Esophagus (tissue), 2 donors: ENCODE results near the gene OLFM2. TPM values are rescaled to one million over a fixed set of nuclear protein-coding genes. Genes with fewer than 3 reads are reported as not detected.
"Not testable (repeated sequence)": the region's sequence is repeated elsewhere in the genome, so short reads cannot be mapped to it uniquely, and the experiment has no call there.

Experiments
- H3K27ac ChIP-seq, 2 donors: one replicate each; pipeline ENCODE4 v1.5.1; 2013; ENCODE audit warnings: low read depth in 2 of 2, mild to moderate bottlenecking in 2 of 2, inconsistent platforms in 1 of 2, low read length in 1 of 2, moderate library complexity in 1 of 2
- H3K27me3 ChIP-seq, 2 donors: one replicate each; pipeline ENCODE4 v1.6.1; 2013; ENCODE audit warnings: low read length in 2 of 2, control low read depth in 1 of 2, mild to moderate bottlenecking in 1 of 2; ENCODE audit not compliant: insufficient read depth in 2 of 2, control insufficient read depth in 1 of 2
- H3K36me3 ChIP-seq, 2 donors: one replicate each; pipeline ENCODE4 v1.6.1; 2013; ENCODE audit warnings: low read length in 1 of 2; ENCODE audit not compliant: control insufficient read depth in 2 of 2, insufficient read depth in 2 of 2
- H3K4me1 ChIP-seq, 2 donors: one replicate each; pipeline ENCODE4 v1.6.1; 2013; ENCODE audit warnings: low read length in 1 of 2; ENCODE audit not compliant: control insufficient read depth in 2 of 2, insufficient read depth in 2 of 2
- H3K4me3 ChIP-seq, 2 donors: one replicate each; pipeline ENCODE4 v1.5.1; 2013; ENCODE audit warnings: low read length in 2 of 2, mild to moderate bottlenecking in 2 of 2, low read depth in 1 of 2, moderate library complexity in 1 of 2
- H3K9me3 ChIP-seq, 2 donors: one replicate each; pipeline ENCODE4 v1.6.1; 2013; ENCODE audit warnings: mild to moderate bottlenecking in 2 of 2, low read depth in 1 of 2, low read length in 1 of 2, moderate library complexity in 1 of 2; ENCODE audit not compliant: control insufficient read depth in 2 of 2, insufficient read depth in 1 of 2
- WGBS, 2 donors: extraction: QIAGEN DNeasy Blood & Tissue Kit; methylation state at CpG; one replicate each; pipeline ENCODE4 v1.1.7; 2013; 5-methylcytosine and 5-hydroxymethylcytosine counted together
- polyA plus RNA-seq, 2 donors: library from polyadenylated mRNA; stranded (reverse); fragments of 200-250 nt; gene quantifications; one replicate each; pipeline ENCODE4 v1.2.3, GENCODE V29; 2013
- donor health status: healthy with polysubstance abuse.
- donor health status: Bipolar disorder and iron deficiency.

Gene OLFM2
- polyA plus RNA-seq, 2 donors = 4.8 to 5.7 TPM

GRCh38 chr19:9827289-9828238 lies 108.8 kb downstream of the OLFM2 start, which contains the start of gene UBL5:
TSS of gene UBL5 (plus strand) at chr19:9827918. CDS start at chr19:9828338, 420 bp downstream.
- H3K4me3 ChIP-seq = peak within 1 kb of the TSS; percentile 85 to 94
- WGBS, 2 donors = 0% methylated on average over 62 of the region's 62 CpGs
- no peaks in the 10 kb centered on the region for H3K9me3 ChIP-seq
- peaks cover 0 to 4% of the 10 kb centered on the region in 2 donors for H3K4me1 ChIP-seq
- peak within 1 kb of the TSS; percentile 90 to 93 for H3K27ac ChIP-seq
- H3K27me3 ChIP-seq = no peaks in the 10 kb centered on the region
- H3K36me3 ChIP-seq = peaks cover 0 to 4% of the 10 kb centered on the region in 2 donors

GRCh38 chr19:9823816-9824215 lies 112.5 kb downstream of the OLFM2 start:
- peaks cover 0 to 4% of the 10 kb centered on the region in 2 donors for H3K4me1 ChIP-seq
- WGBS, 2 donors = 88% methylated on average over 5 of the region's 5 CpGs
- no peaks in the 10 kb centered on the region for H3K9me3 ChIP-seq
- H3K4me3 ChIP-seq = no peak overlapping the region
- no peaks in the 10 kb centered on the region for H3K36me3 ChIP-seq
- H3K27me3 ChIP-seq = no peaks in the 10 kb centered on the region
- no peak overlapping the region for H3K27ac ChIP-seq

- WGBS, 2 donors = 91 to 94% methylated on average over 8 of the region's 8 CpGs
- H3K4me1 ChIP-seq, H3K9me3 ChIP-seq, H3K36me3 ChIP-seq, H3K27me3 ChIP-seq: not testable (repeated sequence)
- peak overlapping the region; percentile 84 to 99 for H3K27ac ChIP-seq
- H3K4me3 ChIP-seq = peak overlapping the region in 1 of 2 donors; percentile 81
These were observed 116.3 kb downstream of the OLFM2 start for GRCh38 chr19:9820034-9820433.

- Histone ChIP-seq H3K4me3 (peak overlapping the region; percentile 13 to 81), H3K27ac (peak overlapping the region; percentile 84 to 99), H3K9me3 (no peaks in the 10 kb centered on the region), H3K27me3 (no peaks in the 10 kb centered on the region), H3K4me1 (peaks cover 0 to 3% of the 10 kb centered on the region in 2 donors), H3K36me3 (no peaks in the 10 kb centered on the region)
- WGBS, 2 donors = 1 to 2% methylated on average over 21 of the region's 21 CpGs
These were observed 116.8 kb downstream of the OLFM2 start for GRCh38 chr19:9819596-9819909.

GRCh38 chr19:9818734-9819595 lies 117.3 kb downstream of the OLFM2 start, which contains the start of gene FBXL12:
TSS of gene FBXL12 (minus strand) at chr19:9819079. CDS start at chr19:9818813, 266 bp downstream.
- H3K4me1 ChIP-seq = peaks cover 0 to 3% of the 10 kb centered on the region in 2 donors
- H3K27ac ChIP-seq = peak within 1 kb of the TSS; percentile 84 to 99
- no peaks in the 10 kb centered on the region for H3K36me3 ChIP-seq
- WGBS, 2 donors = 0 to 1% methylated on average over 81 to 82 of the region's 82 CpGs
- no peaks in the 10 kb centered on the region for H3K27me3 ChIP-seq
- peak within 1 kb of the TSS; percentile 81 to 87 for H3K4me3 ChIP-seq
- no peaks in the 10 kb centered on the region for H3K9me3 ChIP-seq

GRCh38 chr19:9818175-9818733 lies 118.1 kb downstream of the OLFM2 start:
- 4% methylated on average over 39 of the region's 39 CpGs for WGBS, 2 donors
- no peaks in the 10 kb centered on the region for H3K9me3 ChIP-seq
- peak overlapping the region; percentile 81 to 87 for H3K4me3 ChIP-seq
- no peaks in the 10 kb centered on the region for H3K36me3 ChIP-seq
- peaks cover 0 to 3% of the 10 kb centered on the region in 2 donors for H3K4me1 ChIP-seq
- peak overlapping the region; percentile 84 to 99 for H3K27ac ChIP-seq
- H3K27me3 ChIP-seq = no peaks in the 10 kb centered on the region

- H3K4me1 ChIP-seq = no peaks in the 10 kb centered on the region
- H3K4me3 ChIP-seq = no peak overlapping the region
- H3K27me3 ChIP-seq = no peaks in the 10 kb centered on the region
- H3K27ac ChIP-seq = no peak overlapping the region
- H3K36me3 ChIP-seq = peaks cover 25 to 27% of the 10 kb centered on the region in 2 donors
- H3K9me3 ChIP-seq = no peaks in the 10 kb centered on the region
- WGBS, 2 donors = 97 to 98% methylated on average over 19 to 21 of the region's 21 CpGs
These were observed 125.2 kb downstream of the OLFM2 start for GRCh38 chr19:9811139-9811538.

DNA sequence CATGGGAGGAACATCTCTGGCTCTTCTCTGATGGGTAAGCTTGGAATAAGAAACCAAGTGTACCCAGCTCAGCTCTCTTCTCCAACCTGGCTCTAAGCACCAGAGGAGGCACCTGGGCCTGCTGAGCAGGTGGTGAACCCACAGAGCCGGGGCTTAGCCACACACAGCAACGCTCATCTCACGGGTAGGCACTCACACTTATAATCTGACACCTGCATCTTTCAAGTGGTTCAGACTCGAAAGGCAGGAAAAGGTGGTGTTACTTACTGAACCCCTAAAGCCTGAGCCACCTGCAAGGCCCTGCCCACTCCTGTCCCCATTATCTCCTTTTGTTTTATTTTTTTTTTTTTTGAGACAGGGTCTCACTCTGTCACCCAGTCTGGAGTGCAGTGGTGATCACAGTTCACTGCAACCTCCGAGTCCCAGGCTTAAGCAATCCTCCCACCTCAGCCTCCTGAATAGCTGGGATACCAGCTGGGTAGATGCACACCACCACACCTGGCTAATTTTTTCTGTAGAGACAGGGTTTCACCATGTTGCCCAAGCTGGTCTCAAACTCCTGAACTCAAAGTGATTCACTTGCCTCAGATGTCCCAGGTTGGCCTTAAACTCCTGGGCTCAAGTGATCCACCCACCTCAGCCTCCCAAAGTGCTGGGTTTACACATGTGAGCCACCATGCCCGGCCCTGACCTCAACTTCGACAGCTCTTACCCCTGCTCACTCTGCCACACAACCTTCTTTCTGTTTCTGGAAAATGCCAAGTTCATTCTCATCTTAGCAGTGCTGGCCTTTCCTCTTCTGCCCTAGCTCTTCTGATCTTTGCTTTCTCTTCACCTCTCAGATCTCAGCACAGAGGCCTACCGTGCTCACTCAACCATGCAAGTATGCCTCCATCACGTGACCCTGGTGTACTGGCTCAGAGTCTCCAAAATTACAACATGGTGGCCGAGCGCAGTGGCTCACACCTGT lies 127.2 kb downstream of the OLFM2 start:
- Histone ChIP-seq H3K36me3 (peaks cover 27% of the 10 kb centered on the region in 2 donors), H3K27me3 (no peaks in the 10 kb centered on the region), H3K27ac (no peak overlapping the region), H3K4me1 (no peaks in the 10 kb centered on the region), H3K9me3 (no peaks in the 10 kb centered on the region), H3K4me3 (no peak overlapping the region)
- 86 to 88% methylated on average over 11 of the region's 11 CpGs for WGBS, 2 donors
